T-cell (primary cell): ENCODE data around the gene LUZP2. TPM values are rescaled to one million over a fixed set of nuclear protein-coding genes. Genes with fewer than 3 reads are reported as not detected.

Experiments
- ATAC-seq, 4 experiments: fragments of 200-7000 bp in 3 of 4; fragments of 150-1000 bp in 1 of 4; cut with Tn5 transposase; replicated peaks in 1 of 4; 1 replicate in 3 of 4; 2 replicates in 1 of 4; pipeline ENCODE4 v1.10.0; 2021; ENCODE audit warnings: moderate library complexity in 3 of 4, mild to moderate bottlenecking in 2 of 4, moderate number of reproducible peaks in 1 of 4
- CTCF ChIA-PET, 2 donors: fragments of 300-600 bp; sonication (Branson Sonifier 250); formaldehyde crosslinking; loops; one replicate each; lab custom pipeline; 2022; ENCODE audit warnings: antibody characterized with exemption in 2 of 2; lab: Charles Lee
- POLR2A ChIA-PET, 2 donors: fragments of 300-600 bp; sonication (Branson Sonifier 250); formaldehyde crosslinking; loops; one replicate each; lab custom pipeline; 2022; ENCODE audit warnings: antibody characterized with exemption in 2 of 2; lab: Charles Lee
- DNase-seq, 35 experiments: peaks; one replicate each; pipeline versions ENCODE4 v3.0.0 to v3.0.0-alpha.2; 2013 to 2023
- H3K27ac ChIP-seq: one replicate; pipeline ENCODE4 v1.5.1; 2013; ENCODE audit warnings: low read length
- H3K27me3 ChIP-seq, 2 experiments: replicated peaks in 1 of 2; 1 replicate in 1 of 2; 2 replicates in 1 of 2; pipeline versions ENCODE4 v1.6.1 to v1.7.0; 2013; ENCODE audit warnings: low read length in 1 of 2, mixed read lengths in 1 of 2; ENCODE audit not compliant: control insufficient read depth in 2 of 2, insufficient read depth in 2 of 2; ENCODE audit errors: extremely low read depth in 1 of 2
- H3K36me3 ChIP-seq, 2 donors: 1 replicate in 1 of 2; 2 replicates in 1 of 2; pipeline versions ENCODE4 v1.6.1 to v1.7.0; 2013; ENCODE audit warnings: low read length in 1 of 2; ENCODE audit not compliant: control insufficient read depth in 2 of 2, insufficient read depth in 1 of 2; ENCODE audit errors: extremely low read depth in 1 of 2
- H3K4me1 ChIP-seq, 2 experiments: 1 replicate in 1 of 2; 2 replicates in 1 of 2; pipeline versions ENCODE4 v1.6.1 to v1.7.0; 2013; ENCODE audit warnings: low read length in 2 of 2, mixed read lengths in 1 of 2; ENCODE audit not compliant: insufficient read depth in 2 of 2, control insufficient read depth in 1 of 2; ENCODE audit errors: extremely low read depth in 1 of 2
- H3K4me3 ChIP-seq, 2 donors: 1 replicate in 1 of 2; 2 replicates in 1 of 2; pipeline versions ENCODE4 v1.5.1 to v1.7.0; 2013; ENCODE audit warnings: mild to moderate bottlenecking in 2 of 2, low read length in 1 of 2, moderate library complexity in 1 of 2; ENCODE audit not compliant: control insufficient read depth in 1 of 2; ENCODE audit errors: extremely low read depth in 1 of 2
- H3K9me3 ChIP-seq: 2 replicates; pipeline ENCODE4 v1.7.0; 2013
- H3K27ac Mint-ChIP-seq, 2 donors: one replicate each; pipeline ENCODE4 v1.8.0; 2020 to 2021; ENCODE audit warnings: mild to moderate bottlenecking in 2 of 2, mixed read lengths in 2 of 2
- H3K27me3 Mint-ChIP-seq, 2 donors: one replicate each; pipeline ENCODE4 v1.8.0; 2021 to 2022; ENCODE audit warnings: mixed read lengths in 2 of 2
- H3K36me3 Mint-ChIP-seq: one replicate; pipeline ENCODE4 v1.8.0; 2021; ENCODE audit warnings: mixed read lengths
- H3K4me1 Mint-ChIP-seq, 3 donors: one replicate each; pipeline ENCODE4 v1.8.0; 2020 to 2022; ENCODE audit warnings: mixed read lengths in 3 of 3, mild to moderate bottlenecking in 1 of 3
- H3K4me3 Mint-ChIP-seq, 3 donors: one replicate each; pipeline ENCODE4 v1.8.0; 2020 to 2022; ENCODE audit warnings: mild to moderate bottlenecking in 3 of 3, mixed read lengths in 3 of 3, moderate library complexity in 3 of 3
- H3K9me3 Mint-ChIP-seq, 3 donors: one replicate each; pipeline ENCODE4 v1.8.0; 2020 to 2022; ENCODE audit warnings: mixed read lengths in 3 of 3
- WGBS: methylation state at CpG from one replicate; pipeline ENCODE4 v1.1.5; 2013; ENCODE audit warnings: missing lambda C conversion rate; ENCODE audit not compliant: insufficient coverage; 5-methylcytosine and 5-hydroxymethylcytosine counted together
- total RNA-seq, 35 experiments: library from RNA in 6 of 35; stranded (reverse) in 6 of 35; fragments of 120-200 nt in 1 of 35; gene quantifications; one replicate each; pipeline versions ENCODE4 v1.2.1 to v1.2.4 and lab custom pipeline; 2013 to 2026

The LUZP2 gene
- total RNA-seq, 5 donors from 2014 or later (not counting 1 experiment from before 2014, with no cell fraction given), result not detected

DNA sequence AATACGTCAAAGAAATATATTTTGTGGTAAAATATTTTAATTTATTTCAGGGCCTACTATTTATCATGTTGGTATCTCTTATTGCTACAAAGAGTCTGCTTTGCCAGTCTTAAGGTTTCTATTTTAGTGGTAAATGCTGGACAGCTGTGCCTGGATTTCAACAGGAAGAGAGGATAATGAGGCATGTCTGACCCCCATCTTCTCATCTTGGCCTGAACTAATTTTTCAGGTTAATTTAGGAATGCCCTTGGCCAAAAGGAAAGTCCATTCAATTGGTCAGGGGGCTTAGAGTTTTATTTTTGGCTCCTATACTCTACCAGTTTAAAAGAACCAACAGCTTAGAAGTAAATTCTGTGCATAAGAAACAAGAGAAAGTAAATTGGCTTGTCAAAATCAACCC is 428.2 kb downstream of the LUZP2 start:
- CTCF ChIA-PET, result no interaction called here
- no peaks in the 10 kb centered on the region for H3K36me3 ChIP-seq
- H3K4me3 Mint-ChIP-seq, result no peak overlapping the region
- ATAC-seq, result no peak
- H3K9me3 Mint-ChIP-seq, result peaks cover 6 to 13% (median 10%) of the 10 kb centered on the region in 3 donors
- no peak overlapping the region for H3K27ac ChIP-seq
- no peak for DNase-seq
- no peaks in the 10 kb centered on the region for H3K4me1 Mint-ChIP-seq
- POLR2A ChIA-PET, result interaction anchor here in 1 of 2 donors (0.6 kb wide), 1 partner anchor 897 kb away, joined by 3 read pairs; no protein-coding TSS in a partner anchor
- no peaks in the 10 kb centered on the region for H3K27me3 Mint-ChIP-seq
- H3K4me3 ChIP-seq, result no peak overlapping the region
- WGBS, result no CpG with 5 or more reads among the region's 1 CpG
- H3K27me3 ChIP-seq, result no peaks in the 10 kb centered on the region
- H3K36me3 Mint-ChIP-seq, result no peaks in the 10 kb centered on the region
- no peaks in the 10 kb centered on the region for H3K9me3 ChIP-seq
- H3K27ac Mint-ChIP-seq, result no peak overlapping the region
- H3K4me1 ChIP-seq, result no peaks in the 10 kb centered on the region

DNA sequence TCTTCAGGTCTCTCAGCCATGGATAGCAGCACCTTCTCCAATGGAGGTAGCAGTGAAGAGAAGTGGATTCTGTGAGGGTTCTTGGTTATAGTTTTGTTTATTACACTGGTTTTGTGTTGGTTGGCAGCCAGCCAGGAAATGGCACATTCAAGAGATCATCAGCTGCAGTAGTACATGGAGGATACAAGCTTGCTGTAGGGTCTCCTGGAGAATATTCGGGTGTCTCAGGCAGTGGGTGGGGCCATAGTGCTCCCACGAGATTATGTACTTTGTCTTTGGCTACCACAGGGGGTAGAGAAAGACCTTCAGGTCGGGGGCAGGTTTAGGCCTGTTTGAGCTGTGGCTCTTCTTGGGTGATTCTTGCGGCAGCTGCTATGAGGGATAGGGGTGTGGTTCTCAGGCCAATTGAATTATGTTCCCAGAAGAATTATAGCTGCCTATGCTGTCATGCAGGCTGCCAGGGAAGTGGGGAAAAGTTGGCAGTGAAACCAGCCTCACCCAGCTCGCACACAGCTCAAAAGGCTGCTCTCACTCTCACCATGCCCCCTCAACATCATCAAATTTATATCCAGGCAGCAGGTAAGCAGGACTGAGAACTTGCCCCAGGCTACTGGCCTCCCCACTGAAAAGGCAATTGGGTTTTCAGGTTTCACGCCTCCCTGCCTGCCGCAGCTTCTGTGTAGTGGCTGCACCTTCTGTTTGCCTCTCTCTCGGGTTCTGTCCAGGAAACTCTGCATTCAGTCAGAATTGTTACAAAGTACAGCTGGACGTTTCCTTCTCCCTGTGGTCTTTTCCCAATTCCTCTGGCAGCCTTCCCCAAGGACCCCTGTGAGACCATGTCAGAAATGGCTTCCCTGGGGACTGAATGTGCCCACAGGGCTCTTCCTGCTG is 435.5 kb downstream of the LUZP2 start:
- H3K27ac Mint-ChIP-seq, result no peak overlapping the region
- no peak overlapping the region for H3K27ac ChIP-seq
- H3K36me3 Mint-ChIP-seq, result no peaks in the 10 kb centered on the region
- CTCF ChIA-PET, result interaction anchor here in 1 of 2 donors (0.7 kb wide), 1 partner anchor 72 kb away, joined by 4 read pairs; no protein-coding TSS in a partner anchor
- no peak overlapping the region for H3K4me3 Mint-ChIP-seq
- H3K4me3 ChIP-seq, result no peak overlapping the region
- H3K27me3 ChIP-seq, result no peaks in the 10 kb centered on the region
- DNase-seq, result no peak
- peaks cover 15 to 25% (median 19%) of the 10 kb centered on the region in 3 donors for H3K9me3 Mint-ChIP-seq
- H3K36me3 ChIP-seq, result no peaks in the 10 kb centered on the region
- POLR2A ChIA-PET, result no interaction called here
- no peaks in the 10 kb centered on the region for H3K9me3 ChIP-seq
- no peaks in the 10 kb centered on the region for H3K27me3 Mint-ChIP-seq
- WGBS, result 70% methylated on average over 8 of the region's 9 CpGs
- H3K4me1 ChIP-seq, result no peaks in the 10 kb centered on the region
- no peak for ATAC-seq
- no peaks in the 10 kb centered on the region for H3K4me1 Mint-ChIP-seq

DNA sequence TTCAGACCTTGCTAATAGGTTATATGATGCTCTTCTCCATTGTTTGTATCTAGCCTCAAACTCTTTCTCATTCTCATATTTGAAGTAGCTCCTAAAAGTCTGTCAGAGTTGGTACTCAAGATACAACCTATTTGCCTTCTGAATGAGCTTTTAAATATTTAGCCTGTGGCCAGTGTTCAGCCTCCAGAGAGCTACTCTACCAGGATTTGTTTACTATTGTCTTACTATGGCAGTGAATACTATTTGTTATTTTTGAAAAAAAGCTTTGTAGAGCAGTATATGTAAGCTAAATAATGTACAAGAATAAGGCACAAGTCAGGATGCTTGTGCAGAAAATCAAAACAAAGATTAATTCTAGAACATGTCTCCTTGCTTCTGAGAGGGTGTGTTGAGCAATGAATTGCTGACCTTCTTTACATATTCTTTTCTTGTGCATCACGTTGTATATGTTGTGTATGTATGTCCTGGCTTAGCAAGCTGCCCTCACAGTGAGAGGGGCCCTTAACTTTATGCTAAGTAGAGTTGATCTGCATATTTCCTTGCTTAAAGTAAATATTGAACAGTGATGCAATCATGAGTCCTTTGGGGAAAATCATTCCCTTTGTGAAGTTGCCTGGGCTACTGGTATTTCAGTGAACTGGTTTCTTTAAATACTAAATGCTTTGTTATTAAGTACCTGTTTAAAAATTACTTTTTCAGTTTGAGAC is 438.0 kb downstream of the LUZP2 start:
- no CpG with 5 or more reads among the region's 1 CpG for WGBS
- no peaks in the 10 kb centered on the region for H3K4me1 Mint-ChIP-seq
- Histone ChIP-seq H3K36me3 (no peaks in the 10 kb centered on the region), H3K27me3 (no peaks in the 10 kb centered on the region), H3K4me3 (no peak overlapping the region), H3K9me3 (no peaks in the 10 kb centered on the region), H3K27ac (no peak overlapping the region), H3K4me1 (no peaks in the 10 kb centered on the region)
- CTCF ChIA-PET, result no interaction called here
- POLR2A ChIA-PET, result no interaction called here
- DNase-seq (no peak), ATAC-seq (no peak)
- no peak overlapping the region for H3K27ac Mint-ChIP-seq
- no peaks in the 10 kb centered on the region for H3K27me3 Mint-ChIP-seq
- H3K4me3 Mint-ChIP-seq, result no peak overlapping the region
- peaks cover 14 to 25% (median 18%) of the 10 kb centered on the region in 3 donors for H3K9me3 Mint-ChIP-seq
- no peaks in the 10 kb centered on the region for H3K36me3 Mint-ChIP-seq

DNA sequence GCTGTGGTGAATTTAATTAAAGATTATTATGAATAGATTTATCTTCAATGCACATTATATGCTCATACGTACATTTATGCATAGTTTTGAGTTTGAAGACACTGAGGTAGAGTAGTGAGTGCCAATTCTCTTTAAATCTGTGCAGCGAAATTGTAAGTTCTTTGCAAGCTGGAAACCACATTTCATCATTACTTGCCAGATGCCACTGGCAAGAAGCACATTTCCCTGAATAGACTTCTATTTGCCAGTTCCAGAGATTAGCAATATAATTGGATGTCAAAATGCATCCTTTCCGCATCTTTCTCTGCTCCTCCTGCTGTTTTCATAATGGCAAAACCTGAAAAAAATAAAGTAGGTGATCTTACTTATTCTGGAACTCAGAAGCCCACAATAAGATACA is 448.0 kb downstream of the LUZP2 start:
- Histone ChIP-seq H3K27ac (no peak overlapping the region), H3K27me3 (no peaks in the 10 kb centered on the region), H3K4me1 (no peaks in the 10 kb centered on the region), H3K9me3 (peaks cover 3% of the 10 kb centered on the region), H3K4me3 (no peak overlapping the region), H3K36me3 (no peaks in the 10 kb centered on the region)
- no peak overlapping the region for H3K27ac Mint-ChIP-seq
- no peaks in the 10 kb centered on the region for H3K36me3 Mint-ChIP-seq
- no peak overlapping the region for H3K4me3 Mint-ChIP-seq
- no CpG with 5 or more reads among the region's 3 CpGs for WGBS
- ChIA-PET POLR2A (no interaction called here), CTCF (no interaction called here)
- no peaks in the 10 kb centered on the region for H3K4me1 Mint-ChIP-seq
- DNase-seq, result no peak
- no peaks in the 10 kb centered on the region for H3K27me3 Mint-ChIP-seq
- no peak for ATAC-seq
- peaks cover 5 to 20% (median 10%) of the 10 kb centered on the region in 3 donors for H3K9me3 Mint-ChIP-seq

DNA sequence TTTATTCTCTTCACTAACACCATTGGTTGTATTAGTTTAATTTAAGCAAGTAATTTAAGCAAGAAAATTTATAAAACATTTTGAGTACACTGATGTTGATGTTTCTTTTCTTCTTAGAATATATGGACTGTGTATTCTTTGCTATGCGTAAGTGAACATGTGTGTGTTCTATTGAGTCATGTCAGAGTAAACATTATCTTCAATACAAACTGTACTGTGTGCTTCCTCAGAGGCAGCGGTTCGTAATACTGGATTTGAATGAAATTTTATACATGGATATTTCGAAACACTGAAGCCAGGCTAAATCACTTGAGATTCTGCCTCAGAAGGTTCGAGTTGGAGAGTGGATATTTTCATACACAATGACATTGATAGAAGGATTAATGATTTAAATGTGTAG is 452.6 kb downstream of the LUZP2 start:
- H3K36me3 Mint-ChIP-seq, result no peaks in the 10 kb centered on the region
- H3K9me3 Mint-ChIP-seq, result peaks cover 8 to 11% (median 10%) of the 10 kb centered on the region in 3 donors
- ChIA-PET POLR2A (no interaction called here), CTCF (interaction anchor here in 1 of 2 donors (0.7 kb wide), 1 partner anchor 728 kb away, joined by 4 read pairs; no protein-coding TSS in a partner anchor)
- WGBS, result no CpG with 5 or more reads among the region's 5 CpGs
- H3K27me3 Mint-ChIP-seq, result no peaks in the 10 kb centered on the region
- no peak overlapping the region for H3K27ac Mint-ChIP-seq
- H3K4me1 Mint-ChIP-seq, result no peaks in the 10 kb centered on the region
- no peak for ATAC-seq
- Histone ChIP-seq H3K27me3 (no peaks in the 10 kb centered on the region), H3K4me1 (no peaks in the 10 kb centered on the region), H3K9me3 (peaks cover 3% of the 10 kb centered on the region), H3K27ac (no peak overlapping the region), H3K36me3 (no peaks in the 10 kb centered on the region), H3K4me3 (no peak overlapping the region)
- H3K4me3 Mint-ChIP-seq, result no peak overlapping the region
- no peak for DNase-seq

DNA sequence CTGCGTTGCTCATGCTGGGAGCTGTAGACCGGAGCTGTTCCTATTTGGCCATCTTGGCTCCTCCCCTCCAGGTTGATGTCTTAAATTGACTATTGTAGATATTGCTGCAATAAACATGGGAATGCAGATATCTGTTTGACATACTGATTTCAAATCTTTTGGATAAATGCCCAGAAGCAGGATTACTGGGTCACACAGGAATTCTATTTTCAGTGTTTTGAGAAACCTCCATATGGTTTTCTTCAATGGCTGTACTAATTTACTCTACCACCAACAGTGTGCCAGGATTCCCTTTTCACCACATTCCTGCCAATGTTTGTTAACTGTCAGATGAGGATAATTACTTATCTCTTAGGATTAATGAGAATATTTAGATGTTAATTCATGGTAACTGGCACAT is 467.0 kb downstream of the LUZP2 start:
- no peaks in the 10 kb centered on the region for H3K27me3 Mint-ChIP-seq
- CTCF ChIA-PET, result no interaction called here
- ATAC-seq (no peak), DNase-seq (no peak)
- Histone ChIP-seq H3K9me3 (no peaks in the 10 kb centered on the region), H3K36me3 (no peaks in the 10 kb centered on the region), H3K4me3 (no peak overlapping the region), H3K4me1 (no peaks in the 10 kb centered on the region), H3K27me3 (no peaks in the 10 kb centered on the region), H3K27ac (no peak overlapping the region)
- peaks cover 9 to 11% (median 10%) of the 10 kb centered on the region in 3 donors for H3K9me3 Mint-ChIP-seq
- WGBS, result no CpG with 5 or more reads among the region's 2 CpGs
- H3K27ac Mint-ChIP-seq, result no peak overlapping the region
- no peaks in the 10 kb centered on the region for H3K36me3 Mint-ChIP-seq
- no peaks in the 10 kb centered on the region for H3K4me1 Mint-ChIP-seq
- no peak overlapping the region for H3K4me3 Mint-ChIP-seq
- POLR2A ChIA-PET, result no interaction called here
